ENCODE data around the gene PLOD3.

The PLOD3 gene

DNA sequence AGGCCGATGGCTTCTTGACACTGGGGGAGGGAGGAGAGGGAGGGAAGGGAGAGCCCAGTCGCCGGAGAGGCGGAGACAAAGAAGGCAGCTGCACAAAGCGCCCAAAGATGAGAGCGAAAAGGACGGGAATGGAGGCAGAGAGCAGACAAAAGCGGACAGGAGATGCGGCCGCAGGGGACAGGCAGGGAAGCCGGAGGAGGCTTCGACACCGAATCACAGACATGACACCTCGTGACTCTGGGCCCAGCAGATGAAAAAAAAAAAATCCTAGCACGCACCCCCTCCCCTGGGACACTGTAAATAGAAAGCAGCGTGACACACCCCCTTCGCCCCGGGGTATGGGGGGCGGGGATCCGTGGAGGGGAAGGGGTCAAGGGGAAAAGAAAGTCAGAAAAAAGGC, 38.3 kb downstream of the PLOD3 start:
- no peak for DNase-seq

DNA sequence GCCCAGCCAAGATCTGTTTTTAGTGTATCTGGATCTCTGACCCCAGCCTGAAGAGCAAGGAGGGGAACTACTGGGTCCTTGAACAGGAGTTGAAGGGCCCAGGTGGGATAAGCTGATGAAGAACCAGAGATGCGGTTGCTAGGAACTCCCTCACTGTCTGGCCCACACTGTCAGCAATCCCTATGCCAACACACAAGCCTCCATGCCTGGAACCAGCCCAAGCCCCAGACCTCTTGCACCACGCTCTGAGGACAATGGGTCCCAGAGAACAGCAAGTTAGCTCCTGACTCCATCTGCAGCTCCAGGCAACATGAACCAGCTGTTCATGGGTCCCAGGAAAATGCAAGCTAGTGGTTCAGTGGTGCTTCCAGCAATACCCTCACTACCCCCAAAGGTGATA, 39.7 kb downstream of the PLOD3 start:
- no peak for DNase-seq

DNA sequence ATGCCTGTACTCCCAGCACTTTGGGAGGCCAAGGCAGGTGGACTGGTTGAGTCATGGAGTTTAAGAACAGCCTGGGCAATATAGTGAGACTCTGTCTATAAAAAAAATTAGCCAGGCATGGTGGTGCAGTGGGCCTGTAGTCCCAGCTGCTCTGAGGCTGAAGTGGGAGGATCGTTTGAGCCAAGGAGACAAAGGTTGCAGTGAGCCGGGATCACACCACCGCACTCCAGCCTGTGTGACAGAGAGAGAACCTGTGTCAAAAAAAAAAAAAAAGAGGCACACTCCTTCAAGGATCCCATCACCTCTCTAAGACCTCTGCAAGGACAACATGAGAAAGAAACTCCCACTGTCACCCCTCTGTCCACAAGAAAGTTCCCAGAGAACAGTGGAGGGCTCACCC, 41.7 kb downstream of the PLOD3 start:
- DNase-seq: no peak

DNA sequence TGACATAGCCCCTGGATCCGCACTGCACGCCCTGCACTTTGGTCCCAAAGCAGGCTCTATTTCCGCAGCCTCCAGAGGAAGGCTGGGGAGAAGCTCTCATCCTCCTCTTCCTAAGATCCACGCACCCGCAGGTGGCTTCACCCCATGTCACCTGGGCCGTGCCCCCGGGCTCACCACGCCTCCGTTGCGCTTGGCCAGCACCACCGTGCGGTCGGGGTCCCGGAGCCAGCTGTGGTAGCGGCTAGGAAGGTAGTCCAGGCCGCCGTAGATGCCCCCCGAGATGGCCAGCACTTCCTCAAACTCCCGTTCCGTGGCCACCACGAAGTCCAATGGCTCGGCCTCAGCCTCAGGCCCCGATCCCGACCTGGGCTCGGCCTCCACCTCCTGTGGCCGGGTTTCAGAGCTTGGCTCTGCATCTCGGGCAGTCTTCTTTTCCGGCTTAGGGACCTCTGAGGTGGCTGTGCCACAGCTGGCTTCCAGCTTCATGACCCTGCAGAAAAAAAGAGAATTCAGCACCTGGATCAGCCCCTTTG, 43.0 kb downstream of the PLOD3 start:
- DNase-seq: no peak

DNA sequence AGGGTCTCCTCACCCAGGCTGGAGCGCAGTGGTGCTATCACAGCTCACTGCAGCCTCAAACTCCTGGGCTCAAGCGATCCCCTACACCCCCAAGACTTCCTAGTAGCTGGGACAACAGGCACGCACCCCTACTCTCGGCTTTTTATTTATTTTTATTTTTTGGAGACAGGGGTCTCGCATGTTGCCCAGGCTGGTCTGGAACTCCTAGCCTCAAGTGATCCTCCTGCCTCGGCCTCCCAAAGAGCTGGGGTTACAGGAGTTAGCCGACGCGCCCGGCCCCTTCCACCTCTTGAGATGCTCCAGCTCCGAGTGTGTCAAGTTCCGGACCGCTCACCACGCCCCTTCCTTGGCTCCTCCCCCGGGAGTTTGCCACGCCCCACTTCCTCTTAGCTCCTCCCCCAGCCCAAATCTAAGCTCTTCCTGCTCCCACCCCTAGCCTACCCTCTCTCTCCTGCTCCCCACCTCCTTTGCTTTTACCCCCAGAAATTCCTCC, 43.6 kb downstream of the PLOD3 start:
- DNase-seq: peak; percentile 60

DNA sequence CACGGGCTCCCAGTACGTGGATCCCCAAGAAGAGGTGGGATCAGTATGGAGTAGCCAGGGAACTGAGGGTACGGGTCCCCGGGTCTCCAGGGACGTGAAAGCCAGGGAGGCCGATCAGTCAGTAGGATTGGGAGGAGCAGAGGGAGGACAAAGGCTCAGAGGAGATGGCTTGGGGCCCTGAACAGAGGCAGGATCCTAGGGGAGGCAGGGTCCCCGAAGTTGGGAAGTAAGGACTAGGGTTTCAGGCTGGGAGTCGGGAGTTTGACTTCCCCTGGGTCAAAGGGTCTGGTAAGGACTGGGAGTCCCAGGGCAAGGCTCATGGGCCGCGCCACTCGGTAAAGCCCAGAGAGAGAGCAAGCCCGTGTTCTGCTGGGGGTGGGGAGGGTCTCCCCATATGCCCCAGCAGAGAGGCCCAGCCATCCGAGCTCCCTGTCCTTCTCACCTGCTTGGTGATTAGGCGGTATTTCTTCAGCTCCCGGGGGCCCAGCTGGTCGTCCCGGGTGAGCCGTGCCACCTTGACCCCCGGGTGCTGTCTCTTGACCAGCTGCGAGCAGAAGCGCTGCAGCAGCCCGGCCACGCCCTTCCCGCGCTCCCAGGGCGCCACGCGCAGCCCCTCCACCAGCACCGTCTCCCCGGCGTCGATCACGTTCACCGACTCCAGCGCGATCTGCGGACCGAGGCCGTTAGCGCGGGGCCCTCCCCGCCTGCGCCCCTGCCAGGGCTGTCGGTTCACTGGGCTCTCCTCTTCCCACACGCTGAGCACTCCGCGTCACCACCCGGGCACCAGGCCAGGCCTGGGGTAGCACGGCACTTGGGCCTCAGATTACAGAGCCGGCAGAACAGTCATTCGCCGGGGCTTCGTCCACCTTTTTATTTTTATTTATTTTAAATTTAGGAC, 44.3 kb downstream of the PLOD3 start:
- peak; percentile 76 for DNase-seq

DNA sequence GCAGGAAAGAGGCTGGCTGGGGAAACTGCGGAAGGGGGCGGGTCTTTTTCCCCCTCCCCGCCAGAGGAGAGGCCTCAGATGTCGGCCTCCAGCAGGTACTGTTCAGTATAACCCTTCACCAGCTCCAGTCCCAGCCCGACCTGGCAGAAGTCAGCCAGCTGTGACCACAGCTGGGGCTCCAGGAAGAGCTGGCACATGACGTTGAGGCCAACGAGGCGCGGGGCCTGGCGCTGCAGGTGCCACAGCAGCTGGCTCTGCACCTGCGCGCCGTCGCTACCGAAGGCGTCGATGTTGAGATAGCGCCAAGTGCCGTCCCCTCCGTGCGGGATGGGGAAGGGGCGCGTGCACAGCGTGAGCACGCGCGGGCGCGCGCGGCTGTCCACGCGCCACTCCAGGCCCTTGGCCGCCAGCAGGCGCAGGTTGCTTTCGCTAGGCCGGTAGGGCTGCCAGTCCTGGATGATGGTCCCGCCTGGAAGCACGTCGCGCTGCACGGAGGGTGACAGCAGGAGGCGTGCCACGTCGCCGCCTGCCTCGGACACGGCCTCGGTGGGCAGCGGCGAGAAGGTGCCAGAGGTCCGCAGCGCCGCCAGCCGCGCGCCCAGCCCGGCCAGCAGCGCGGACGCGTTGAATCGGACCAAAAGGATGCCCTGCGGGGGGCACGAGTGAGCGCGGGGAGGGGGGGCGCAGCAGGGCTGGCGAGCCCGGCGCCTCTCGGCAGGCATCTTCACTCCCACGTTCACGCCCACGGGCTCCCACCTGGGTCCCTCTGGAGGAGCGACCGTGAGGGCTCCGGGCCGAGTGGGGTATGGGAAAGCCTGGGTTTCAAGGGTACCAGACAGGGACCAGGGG, 45.2 kb downstream of the PLOD3 start:
- no peak for DNase-seq

DNA sequence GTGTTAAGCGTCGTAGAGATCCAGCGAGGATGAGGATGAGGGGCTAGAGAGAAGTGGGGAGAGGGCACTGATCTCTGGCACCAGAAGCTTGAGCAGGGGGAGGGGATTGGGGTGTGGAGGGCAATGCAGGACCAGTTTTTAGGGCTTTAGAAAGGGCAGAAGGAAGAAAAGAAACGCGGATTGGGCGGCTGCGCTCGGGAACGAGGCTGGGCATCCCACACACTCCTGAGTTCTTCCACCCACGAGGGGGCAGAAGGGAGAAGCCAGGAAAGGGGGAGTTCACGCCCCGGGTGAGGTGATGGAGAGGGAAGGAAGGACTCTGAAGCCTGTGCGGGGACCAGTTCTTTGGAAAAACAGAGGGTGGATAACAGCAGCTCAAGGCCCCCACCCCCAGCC, 45.9 kb downstream of the PLOD3 start:
- DNase-seq: no peak

DNA sequence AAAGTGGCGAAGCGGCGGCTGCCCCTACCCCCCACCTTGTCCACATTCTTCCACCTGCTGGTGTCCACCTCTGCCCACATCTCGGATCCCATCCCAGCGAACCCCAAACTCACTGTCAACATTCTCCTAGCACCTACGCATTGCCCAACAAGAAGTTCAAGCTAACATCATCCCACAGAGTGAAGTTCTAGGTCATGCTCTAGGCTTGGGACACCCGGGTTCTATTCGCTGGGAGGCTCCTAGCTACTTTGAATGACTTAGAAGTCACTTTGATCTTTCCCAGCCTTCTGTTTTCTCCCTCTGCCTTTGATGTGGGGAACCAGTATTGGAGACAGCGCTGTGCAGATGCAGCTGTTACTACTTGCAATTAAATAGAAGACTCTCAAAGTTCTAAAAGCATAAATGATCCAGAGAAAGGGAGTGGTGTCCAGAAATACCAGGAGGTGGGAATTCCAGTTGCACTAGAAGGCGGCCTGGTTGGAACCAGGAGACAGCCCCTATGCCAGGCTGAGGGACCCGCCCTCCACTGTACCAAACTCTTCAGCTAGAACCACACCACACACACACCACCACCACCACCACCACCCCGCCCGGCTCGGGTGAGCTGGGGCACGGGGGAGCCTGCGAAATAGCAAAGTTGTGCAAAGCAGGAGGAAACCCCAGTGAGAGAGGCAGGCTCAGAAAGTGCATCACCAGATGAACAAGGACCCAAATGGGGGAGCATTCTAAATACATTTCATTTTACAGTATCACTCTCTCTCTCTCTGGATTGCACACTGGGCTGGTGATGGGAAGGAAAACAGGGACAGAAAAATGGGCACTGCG, 46.6 kb downstream of the PLOD3 start:
- peak; percentile 41 for DNase-seq

DNA sequence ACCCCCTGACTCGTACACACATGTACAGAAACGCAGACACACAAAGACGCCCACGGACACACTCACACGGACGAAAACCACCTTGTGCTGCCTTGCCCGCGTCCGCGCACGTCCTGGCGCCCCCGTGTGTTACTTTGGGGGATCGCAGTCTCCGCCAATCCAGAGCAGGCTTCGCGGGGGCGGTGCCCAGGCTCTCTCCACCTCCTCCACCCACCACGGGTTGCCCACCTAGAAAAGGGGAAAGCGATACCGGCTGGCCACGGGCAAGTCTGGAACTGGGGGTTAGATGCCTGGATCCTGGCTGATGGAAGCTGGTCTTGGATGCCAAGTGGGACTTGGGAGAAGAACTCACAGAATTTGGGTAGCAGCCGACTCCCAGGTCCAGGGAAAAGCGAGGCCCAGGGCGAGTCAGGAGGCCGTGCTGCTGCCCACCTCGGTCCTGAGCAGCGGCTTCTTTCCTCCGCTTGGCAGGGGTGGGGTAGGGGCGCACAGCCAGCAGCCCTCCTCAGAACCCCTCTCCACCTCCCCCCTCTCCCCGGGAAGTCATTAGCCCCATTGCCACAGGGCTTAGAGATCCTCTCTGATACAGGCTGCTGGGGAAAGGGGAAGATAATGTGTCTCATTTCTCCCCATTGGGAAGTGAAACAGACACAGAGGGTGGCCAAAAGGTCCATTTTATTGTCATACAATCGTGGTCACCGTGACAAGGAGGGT, 47.4 kb downstream of the PLOD3 start:
- DNase-seq: peak; percentile 76

DNA sequence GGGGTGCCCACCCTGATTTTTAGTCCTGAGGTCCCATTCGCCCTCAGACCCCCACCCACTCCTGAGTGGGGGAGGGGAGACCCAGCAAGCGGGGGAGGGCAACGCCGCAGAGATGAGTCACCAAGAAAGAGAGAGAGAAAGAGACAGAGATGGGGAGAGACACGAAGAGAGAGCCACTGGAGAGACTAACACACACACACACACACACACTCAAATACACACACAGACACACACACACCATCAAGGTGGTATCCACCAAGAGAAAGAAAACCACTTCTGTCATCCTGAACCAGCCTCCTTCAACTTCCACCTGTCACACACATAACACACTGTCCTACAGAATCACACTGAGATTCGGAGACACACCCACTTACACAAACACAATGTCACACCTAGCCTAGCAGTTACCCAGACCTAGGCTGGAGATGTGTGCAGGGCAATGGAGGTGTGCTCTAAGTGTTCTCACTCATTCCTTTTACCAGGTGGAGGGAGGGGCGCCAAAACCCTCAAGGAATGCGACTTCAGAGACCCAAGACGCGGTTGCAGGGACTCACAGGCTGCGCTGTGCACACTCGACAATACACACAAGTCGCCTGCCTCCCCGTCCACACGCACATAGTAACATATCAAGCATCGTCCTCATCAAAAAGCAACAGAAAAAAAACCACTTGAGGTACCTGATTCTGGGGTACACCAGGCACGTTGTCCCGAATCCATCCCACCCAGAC, 48.1 kb downstream of the PLOD3 start:
- DNase-seq: no peak

DNA sequence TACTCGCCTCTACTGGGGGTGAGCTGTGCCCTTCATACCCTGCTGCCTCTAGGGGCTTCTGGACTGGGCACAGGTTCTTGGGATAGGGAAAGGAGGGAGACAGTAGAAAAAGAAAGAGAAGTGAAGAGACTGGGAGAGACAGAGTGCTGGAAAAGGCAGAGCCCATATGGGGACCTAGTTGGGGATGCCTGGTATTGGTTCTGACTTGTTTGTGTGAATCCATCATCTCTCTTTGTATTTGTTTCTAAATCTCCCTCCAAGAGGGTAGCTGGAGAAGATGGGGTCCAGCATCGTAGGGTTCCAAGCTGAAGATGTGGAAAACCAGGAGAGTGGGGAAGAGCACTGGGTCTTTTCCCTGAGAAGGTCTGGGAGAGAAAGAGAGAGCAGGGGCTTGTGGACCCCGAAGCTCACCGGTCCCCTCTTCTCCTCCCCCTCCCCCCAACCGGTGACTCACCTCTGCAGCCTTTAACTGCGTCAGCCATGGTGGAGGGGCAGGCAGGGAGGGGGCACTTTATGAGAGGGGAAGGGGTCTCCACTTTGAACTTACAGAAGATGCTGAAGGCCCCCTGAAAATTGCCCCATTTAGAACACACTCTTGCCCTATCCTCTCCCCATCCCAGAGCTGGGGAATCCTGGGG, 48.9 kb downstream of the PLOD3 start:
- no peak for DNase-seq

DNA sequence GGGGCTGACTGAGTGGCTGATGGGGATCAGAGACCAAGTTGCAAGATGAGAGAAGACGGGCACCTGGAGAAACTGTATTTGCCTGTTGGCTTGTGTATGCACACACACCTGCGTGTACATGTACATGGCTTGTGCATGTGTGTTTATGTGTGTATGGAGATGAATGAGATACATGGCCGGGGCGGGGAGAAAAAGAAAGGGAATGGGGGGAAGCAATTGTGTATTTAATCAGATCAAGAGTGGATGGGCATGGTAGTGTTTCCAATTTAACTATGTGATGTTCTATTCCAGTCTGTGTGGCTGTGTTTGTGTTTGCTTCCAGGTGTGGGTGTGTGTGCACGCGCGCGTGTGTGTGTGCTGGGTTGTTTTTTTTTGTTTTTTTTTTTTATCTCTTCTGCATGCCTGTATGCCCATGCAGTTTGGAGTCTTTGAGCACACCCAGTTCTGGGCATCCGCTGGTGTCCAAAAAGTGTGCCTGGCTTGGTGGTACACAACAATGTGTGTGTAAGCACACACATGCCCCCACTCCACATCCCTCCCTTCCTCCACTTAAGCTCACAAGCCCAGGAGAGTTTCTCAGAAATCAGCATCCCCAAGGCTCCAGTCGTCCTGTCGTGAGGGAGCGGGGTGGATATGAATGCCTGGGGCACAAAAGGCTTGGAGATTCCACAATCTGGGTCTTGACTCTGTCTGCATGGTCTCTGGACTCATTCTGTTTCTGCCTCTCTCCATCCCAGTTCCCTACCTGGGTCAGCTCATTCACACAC, 49.6 kb downstream of the PLOD3 start:
- no peak for DNase-seq

DNA sequence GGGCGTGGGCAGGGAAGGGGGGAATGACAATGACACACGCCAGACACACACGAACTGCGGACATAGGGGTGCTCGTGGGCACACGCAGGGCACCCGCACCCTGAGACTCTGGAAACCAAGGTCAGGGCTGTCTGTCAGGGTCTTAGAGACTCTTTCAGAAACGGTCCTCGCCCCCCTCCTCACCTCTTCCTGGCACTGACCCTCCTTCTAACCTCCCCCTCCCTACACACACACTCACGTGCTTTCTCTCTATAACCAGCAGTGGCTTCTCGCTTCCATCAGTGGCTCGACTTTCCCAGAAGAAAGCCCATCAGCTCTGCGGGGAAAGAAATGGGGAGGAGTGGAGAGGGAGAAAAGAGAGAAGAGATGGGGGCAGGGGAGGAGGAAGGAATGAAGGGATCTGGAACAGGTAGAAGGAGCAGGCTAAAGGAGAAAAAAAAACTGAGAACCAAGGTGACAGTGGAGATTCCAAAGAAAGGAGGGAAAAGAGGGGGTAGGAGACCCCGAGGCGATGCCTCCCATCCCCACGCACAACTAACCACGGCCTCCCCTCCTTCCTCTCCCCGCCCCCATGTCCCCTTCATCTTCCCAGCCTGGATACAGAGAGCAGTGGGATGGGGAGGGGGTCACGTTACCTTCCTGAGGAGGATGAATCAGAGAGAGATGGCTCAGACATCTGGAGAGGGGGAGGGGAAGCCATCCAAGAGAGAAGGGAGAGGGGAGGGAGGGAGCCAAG, 50.3 kb downstream of the PLOD3 start:
- no peak for DNase-seq

DNA sequence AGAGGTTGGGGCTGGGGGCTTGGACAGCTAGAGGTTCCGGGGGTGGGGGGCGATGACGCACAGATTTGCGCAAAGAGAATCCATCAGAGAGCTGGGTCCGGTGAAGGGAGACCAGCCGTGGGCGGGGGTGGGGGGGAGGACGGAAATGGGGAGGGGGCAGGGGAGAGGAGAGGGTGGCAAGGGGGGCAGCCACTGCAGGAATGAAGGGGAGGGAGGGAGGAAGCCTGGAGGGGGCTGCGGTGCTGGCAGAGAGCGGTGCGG, 50.8 kb downstream of the PLOD3 start:
- no peak for DNase-seq

DNA sequence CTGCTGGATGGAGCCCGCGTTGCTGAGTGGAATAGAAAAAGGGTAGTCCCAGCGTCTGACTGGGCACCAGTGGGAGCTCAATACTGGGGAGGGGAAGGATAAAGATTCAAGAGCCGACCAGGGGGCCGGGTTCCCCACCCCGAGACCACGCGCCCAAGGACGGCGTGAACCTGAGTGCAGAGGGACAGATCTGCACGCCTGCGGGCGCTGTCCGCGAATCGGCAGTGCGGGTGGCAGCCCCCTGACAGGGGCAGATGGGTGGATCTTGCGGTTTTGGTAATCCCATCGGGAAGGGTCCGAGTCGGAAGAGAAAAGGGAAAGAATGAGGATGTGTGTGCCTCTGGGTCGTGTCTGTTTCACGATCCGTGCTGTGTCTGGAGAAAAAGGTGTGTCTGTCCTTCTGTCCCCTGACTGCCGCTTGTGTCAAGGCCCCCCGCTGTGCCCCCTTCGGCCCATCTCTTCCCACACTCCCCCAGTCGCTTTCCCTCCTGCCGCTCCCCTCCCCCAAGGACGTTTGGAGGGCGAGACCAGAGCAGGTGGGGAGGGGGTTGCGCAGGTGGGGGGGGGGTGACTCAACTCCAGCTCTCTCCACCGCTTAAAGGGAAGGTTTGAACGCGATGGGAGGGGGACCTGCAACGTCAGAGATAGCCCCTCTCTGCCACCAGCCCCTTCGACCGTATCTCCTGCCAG, 51.3 kb downstream of the PLOD3 start:
- DNase-seq: no peak

DNA sequence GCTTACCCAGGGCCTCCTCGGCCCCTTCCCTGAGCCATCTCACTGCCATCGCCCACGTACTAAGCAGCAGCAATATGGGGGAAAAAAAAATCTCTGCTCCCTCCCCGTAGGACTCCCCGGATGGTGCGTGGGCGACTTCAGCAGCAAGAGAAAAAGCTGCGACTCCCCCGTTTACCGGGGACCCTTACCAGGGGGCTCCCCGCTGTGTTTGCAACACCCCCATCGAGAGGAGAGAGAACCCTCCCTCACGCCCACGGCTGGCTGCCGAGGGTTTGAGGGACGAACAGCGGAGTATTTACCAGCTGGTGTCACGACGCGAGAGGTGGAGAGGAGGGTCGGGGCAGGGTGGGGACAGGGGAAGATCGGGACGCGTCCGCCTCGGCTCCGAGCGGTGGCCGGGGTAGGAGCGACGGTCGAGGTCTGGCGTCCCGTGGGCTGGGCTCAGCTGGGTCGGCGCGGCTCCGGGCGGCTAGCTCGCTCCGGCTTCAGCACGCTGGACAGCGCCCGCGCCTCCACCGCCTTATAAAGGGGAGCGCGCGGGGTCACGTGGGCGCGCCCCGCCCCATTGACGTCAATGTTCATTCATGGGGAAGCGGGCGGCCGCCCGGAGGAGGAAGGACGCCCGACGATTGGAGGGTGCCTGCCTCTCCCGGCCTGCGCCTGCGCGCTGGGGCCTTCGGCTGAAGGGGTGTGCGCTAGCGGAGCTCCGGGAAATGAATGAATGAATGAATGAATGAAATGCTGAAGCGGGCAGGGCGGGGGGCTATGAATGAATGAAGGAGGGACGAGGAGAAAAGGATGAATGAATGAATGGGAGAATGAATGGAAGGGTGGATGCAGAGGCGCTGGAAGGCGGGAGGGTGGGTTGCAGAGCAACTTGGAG, 52.1 kb downstream of the PLOD3 start, which contains the start of gene VGF:
VGF (minus strand) TSS at position 495 of the 883 bp plus-strand sequence. CDS start 726 bp downstream, outside the sequence.
- DNase-seq: peak; percentile 99

Data from suppressor macrophage treated with lipopolysaccharide for 4 hours (primary cell).